Endothelial cell of umbilical vein (primary cell): ENCODE measurements around the gene GRIN2D.

ENCODE experiments used
- EZH2 ChIP-seq: IDR thresholded peaks from 2 replicates; pipeline ENCODE4 v1.6.1; 2012; ENCODE audit warnings: borderline replicate concordance, low read depth, mild to moderate bottlenecking, moderate library complexity, low read length, inconsistent platforms; ENCODE audit not compliant: severe bottlenecking
- TF ChIP-seq, protein P1 (sequence below), 2 donors: IDR thresholded peaks; 1 replicate in 1 of 2; 2 replicates in 1 of 2; pipeline ENCODE4 v1.5.1; 2011; ENCODE audit warnings: low read length in 2 of 2, mild to moderate bottlenecking in 2 of 2, moderate library complexity in 2 of 2, control low read depth in 1 of 2, inconsistent platforms in 1 of 2, low read depth in 1 of 2; ENCODE audit not compliant: insufficient read depth in 1 of 2; ENCODE audit errors: extremely low read depth in 1 of 2

DNA sequence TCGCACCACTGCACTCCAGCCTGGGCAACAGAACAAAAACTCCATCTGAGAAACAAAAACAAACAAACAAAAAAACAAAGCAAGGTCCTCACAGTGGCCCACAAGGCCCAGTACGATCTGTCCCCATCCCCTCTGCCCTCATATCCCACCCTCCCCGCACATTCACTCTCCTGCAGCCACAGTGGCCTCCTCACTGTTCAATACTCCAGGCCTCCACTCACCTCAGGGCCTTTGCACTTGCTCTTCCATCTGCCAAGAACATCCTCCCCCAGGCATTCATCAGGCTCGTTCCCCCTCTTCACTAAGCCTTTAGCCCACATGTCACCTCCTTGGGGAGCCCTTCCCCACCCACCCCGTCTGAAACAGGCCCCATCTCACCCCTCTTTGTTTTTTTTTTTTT, 34.3 kb upstream of the GRIN2D start:
- no peak for TF ChIP-seq EZH2
- TF ChIP-seq, protein P1, sequence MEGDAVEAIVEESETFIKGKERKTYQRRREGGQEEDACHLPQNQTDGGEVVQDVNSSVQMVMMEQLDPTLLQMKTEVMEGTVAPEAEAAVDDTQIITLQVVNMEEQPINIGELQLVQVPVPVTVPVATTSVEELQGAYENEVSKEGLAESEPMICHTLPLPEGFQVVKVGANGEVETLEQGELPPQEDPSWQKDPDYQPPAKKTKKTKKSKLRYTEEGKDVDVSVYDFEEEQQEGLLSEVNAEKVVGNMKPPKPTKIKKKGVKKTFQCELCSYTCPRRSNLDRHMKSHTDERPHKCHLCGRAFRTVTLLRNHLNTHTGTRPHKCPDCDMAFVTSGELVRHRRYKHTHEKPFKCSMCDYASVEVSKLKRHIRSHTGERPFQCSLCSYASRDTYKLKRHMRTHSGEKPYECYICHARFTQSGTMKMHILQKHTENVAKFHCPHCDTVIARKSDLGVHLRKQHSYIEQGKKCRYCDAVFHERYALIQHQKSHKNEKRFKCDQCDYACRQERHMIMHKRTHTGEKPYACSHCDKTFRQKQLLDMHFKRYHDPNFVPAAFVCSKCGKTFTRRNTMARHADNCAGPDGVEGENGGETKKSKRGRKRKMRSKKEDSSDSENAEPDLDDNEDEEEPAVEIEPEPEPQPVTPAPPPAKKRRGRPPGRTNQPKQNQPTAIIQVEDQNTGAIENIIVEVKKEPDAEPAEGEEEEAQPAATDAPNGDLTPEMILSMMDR (IDR thresholded peaks at IDR 0.05; ENCODE audit: extremely low read depth in 1 of 2, insufficient read depth in 1 of 2, low read depth in 1 of 2, low read length in 2 of 2): no peak
